Measurements from ENCODE around the gene KRT25. TPM values are rescaled to one million over a fixed set of nuclear protein-coding genes. Genes with fewer than 3 reads are reported as not detected.

The KRT25 gene
- total and polyA plus RNA-seq, 2 of the 13 experiments (the other 11 are each of a cell fraction or from before 2014, with no cell fraction given) = not detected

DNA sequence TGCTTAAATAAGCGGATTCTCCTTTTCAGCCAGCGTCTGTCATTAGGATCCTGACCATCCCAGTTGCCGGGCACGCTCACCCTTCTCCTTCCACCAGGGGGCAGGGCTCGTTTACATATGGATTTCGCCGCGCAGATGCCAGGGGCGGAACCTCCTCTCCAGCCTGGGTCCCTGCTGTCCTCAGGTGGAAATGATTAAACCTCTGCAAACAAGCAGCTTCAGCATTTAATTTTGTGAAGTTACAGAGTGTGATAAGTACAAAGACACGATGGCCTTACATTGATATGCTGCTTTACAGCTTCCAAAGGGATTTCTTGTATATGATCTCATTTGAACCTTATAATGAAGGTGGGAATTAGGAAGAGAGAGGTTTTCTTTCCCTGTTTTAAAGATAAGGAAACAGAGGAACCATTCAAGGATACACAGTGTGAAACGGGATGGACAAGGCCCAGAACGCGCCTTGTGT, 48.5 kb upstream of the KRT25 start (continued):
- TF ChIP-seq, protein P1, sequence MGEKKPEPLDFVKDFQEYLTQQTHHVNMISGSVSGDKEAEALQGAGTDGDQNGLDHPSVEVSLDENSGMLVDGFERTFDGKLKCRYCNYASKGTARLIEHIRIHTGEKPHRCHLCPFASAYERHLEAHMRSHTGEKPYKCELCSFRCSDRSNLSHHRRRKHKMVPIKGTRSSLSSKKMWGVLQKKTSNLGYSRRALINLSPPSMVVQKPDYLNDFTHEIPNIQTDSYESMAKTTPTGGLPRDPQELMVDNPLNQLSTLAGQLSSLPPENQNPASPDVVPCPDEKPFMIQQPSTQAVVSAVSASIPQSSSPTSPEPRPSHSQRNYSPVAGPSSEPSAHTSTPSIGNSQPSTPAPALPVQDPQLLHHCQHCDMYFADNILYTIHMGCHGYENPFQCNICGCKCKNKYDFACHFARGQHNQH (CRISPR knock-in tag; IDR thresholded peaks at IDR 0.05) = peak; percentile 48; the same call in 1 of the 2 replicates
- TF ChIP-seq TBX3 (IDR thresholded peaks at IDR 0.05; ENCODE audit: borderline replicate concordance) (no peak), TEAD3 (CRISPR knock-in tag; optimal IDR thresholded peaks at IDR 0.05; ENCODE audit: borderline replicate concordance) (peak; percentile 84), SMAD3 (CRISPR knock-in tag; IDR thresholded peaks at IDR 0.05) (0 out of 2 replicates have a peak, but pooled peaks have one; percentile 46), MXD4 (CRISPR knock-in tag; IDR thresholded peaks at IDR 0.05) (0 out of 2 replicates have a peak, but pooled peaks have one; percentile 33), SSRP1 (CRISPR knock-in tag; IDR thresholded peaks at IDR 0.05) (0 out of 2 replicates have a peak, but pooled peaks have one; percentile 70), NAIF1 (CRISPR knock-in tag; IDR thresholded peaks at IDR 0.05; ENCODE audit: borderline replicate concordance) (no peak), NCOA5 (CRISPR knock-in tag; IDR thresholded peaks at IDR 0.05) (no peak), HNF4A (CRISPR knock-in tag; IDR thresholded peaks at IDR 0.05) (no peak), RFXANK (CRISPR knock-in tag; IDR thresholded peaks at IDR 0.05) (no peak), GATAD2A (CRISPR knock-in tag; IDR thresholded peaks at IDR 0.05) (peak; percentile 67; the same call in 1 of the 2 replicates), HOXA7 (CRISPR knock-in tag; IDR thresholded peaks at IDR 0.05) (no peak), ZNF737 (CRISPR knock-in tag; IDR thresholded peaks at IDR 0.05; ENCODE audit: borderline replicate concordance) (no peak), ZNF207 (IDR thresholded peaks at IDR 0.05; ENCODE audit: borderline replicate concordance) (no peak), ZNF124 (CRISPR knock-in tag; IDR thresholded peaks at IDR 0.05) (peak; percentile 84; the same call in 1 of the 2 replicates), ELF1 (CRISPR knock-in tag; IDR thresholded peaks at IDR 0.05) (peak; percentile 37; the same call in 1 of the 2 replicates), ELF3 (CRISPR knock-in tag; IDR thresholded peaks at IDR 0.05) (0 out of 2 replicates have a peak, but pooled peaks have one; percentile 61), KLF6 (CRISPR knock-in tag; IDR thresholded peaks at IDR 0.05) (0 out of 2 replicates have a peak, but pooled peaks have one; percentile 69), MEIS1 (CRISPR knock-in tag; IDR thresholded peaks at IDR 0.05; ENCODE audit: borderline replicate concordance) (no peak), SAP130 (CRISPR knock-in tag; IDR thresholded peaks at IDR 0.05; ENCODE audit: low read depth) (peak; percentile 54; the same call in 1 of the 2 replicates)
- TF ChIP-seq, protein P2, sequence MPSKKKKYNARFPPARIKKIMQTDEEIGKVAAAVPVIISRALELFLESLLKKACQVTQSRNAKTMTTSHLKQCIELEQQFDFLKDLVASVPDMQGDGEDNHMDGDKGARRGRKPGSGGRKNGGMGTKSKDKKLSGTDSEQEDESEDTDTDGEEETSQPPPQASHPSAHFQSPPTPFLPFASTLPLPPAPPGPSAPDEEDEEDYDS (CRISPR knock-in tag; IDR thresholded peaks at IDR 0.05) = peak; percentile 48; the same call in 1 of the 2 replicates
- TF ChIP-seq, protein P3, sequence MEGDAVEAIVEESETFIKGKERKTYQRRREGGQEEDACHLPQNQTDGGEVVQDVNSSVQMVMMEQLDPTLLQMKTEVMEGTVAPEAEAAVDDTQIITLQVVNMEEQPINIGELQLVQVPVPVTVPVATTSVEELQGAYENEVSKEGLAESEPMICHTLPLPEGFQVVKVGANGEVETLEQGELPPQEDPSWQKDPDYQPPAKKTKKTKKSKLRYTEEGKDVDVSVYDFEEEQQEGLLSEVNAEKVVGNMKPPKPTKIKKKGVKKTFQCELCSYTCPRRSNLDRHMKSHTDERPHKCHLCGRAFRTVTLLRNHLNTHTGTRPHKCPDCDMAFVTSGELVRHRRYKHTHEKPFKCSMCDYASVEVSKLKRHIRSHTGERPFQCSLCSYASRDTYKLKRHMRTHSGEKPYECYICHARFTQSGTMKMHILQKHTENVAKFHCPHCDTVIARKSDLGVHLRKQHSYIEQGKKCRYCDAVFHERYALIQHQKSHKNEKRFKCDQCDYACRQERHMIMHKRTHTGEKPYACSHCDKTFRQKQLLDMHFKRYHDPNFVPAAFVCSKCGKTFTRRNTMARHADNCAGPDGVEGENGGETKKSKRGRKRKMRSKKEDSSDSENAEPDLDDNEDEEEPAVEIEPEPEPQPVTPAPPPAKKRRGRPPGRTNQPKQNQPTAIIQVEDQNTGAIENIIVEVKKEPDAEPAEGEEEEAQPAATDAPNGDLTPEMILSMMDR (CRISPR knock-in tag; IDR thresholded peaks at IDR 0.05) = peak; percentile 97
- TF ChIP-seq, protein P4, sequence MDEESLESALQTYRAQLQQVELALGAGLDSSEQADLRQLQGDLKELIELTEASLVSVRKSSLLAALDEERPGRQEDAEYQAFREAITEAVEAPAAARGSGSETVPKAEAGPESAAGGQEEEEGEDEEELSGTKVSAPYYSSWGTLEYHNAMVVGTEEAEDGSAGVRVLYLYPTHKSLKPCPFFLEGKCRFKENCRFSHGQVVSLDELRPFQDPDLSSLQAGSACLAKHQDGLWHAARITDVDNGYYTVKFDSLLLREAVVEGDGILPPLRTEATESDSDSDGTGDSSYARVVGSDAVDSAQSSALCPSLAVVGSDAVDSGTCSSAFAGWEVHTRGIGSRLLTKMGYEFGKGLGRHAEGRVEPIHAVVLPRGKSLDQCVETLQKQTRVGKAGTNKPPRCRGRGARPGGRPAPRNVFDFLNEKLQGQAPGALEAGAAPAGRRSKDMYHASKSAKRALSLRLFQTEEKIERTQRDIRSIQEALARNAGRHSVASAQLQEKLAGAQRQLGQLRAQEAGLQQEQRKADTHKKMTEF (CRISPR knock-in tag; IDR thresholded peaks at IDR 0.05) = peak; percentile 56

Data from HepG2 (cell line).